Measurements from ENCODE around the gene HMOX2.

Gene HMOX2, protein sequence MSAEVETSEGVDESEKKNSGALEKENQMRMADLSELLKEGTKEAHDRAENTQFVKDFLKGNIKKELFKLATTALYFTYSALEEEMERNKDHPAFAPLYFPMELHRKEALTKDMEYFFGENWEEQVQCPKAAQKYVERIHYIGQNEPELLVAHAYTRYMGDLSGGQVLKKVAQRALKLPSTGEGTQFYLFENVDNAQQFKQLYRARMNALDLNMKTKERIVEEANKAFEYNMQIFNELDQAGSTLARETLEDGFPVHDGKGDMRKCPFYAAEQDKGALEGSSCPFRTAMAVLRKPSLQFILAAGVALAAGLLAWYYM

DNA sequence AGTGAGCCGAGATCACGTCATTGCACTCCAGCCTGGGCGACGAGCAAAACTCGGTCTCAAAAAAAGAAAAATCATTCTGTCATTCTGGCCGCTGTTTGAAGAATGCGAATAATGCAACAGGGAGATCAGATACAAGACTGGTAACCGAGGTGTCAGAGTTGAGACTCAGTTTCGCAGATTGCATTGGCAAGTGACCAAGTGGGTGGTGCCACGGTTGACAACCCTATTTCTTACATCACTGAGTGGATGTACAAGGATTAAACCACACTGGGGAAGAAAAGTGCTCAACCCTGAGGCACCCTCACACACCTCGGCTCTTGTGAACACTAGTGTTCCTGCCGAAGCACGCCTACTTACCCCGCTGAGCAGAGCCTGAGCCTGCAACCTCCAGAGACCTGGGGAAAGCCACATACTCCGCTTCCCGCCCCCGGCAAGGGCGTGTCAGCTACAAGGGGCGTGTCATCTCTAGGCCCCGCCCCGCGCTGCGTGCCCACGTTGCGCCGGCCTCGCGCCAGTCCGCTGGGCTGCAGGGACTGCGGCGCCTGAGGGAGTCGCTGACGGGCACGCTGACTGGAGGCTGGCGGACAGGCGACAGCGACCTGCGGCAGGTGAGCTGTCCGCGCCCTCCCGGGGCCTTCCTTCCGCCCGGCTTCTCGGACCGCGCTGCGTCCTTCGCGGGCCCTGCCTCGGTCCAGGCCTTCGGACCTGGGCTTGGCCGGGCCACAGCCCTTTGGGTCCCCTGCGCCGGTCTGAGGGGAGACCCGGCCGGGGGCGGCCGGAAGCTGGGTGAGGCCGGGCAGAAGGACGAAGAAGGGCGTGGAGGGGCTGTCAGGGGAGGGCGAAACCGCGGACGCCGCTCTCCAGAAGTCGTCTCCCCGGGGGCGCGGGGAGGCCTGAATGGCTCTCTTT lies at the start of gene HMOX2:
Gene HMOX2 (plus strand): TSS at position 519 of the 909 bp plus-strand sequence. CDS start 29,127 bp downstream, outside the sequence.
- TF ChIP-seq GATA3 (IDR thresholded peaks at IDR 0.05; ENCODE audit: low read depth, low read length): no peak
- no peak for TF ChIP-seq GATA2 (IDR thresholded peaks at IDR 0.05; ENCODE audit: low read depth, low read length)

DNA sequence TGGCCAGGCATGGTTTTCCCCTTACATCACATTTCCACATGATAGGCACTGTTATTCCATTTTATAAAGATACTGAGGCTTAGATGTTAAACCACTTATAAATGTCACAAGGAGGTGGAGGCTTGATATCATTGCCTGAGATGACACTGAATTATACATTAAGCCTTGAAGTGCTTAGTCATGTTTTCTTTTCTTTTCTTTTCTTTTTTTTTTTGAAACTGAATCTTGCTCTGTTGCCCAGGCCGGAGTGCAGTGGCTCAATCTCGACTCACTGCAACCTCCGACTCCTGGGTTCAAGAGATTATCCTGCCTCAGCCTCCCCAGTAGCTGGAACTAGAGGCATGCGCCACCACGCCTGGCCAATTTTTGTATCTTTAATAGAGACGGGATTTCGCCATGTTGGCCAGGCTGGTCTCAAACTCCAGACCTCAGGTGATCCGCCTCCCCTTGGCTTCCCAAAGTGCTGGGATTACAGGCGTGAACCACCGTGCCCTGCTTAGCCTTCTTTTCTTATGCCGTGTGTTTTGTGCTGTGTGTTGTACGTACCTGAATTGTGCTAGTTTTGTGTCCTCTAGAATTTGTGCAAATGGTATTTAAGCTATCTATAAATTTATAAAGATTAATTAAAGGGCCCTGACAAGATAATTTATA lies 49.4 kb upstream of the HMOX2 start:
- no peak for TF ChIP-seq GATA3 (IDR thresholded peaks at IDR 0.05; ENCODE audit: low read depth, low read length)
- no peak for TF ChIP-seq GATA2 (IDR thresholded peaks at IDR 0.05; ENCODE audit: low read depth, low read length)

DNA sequence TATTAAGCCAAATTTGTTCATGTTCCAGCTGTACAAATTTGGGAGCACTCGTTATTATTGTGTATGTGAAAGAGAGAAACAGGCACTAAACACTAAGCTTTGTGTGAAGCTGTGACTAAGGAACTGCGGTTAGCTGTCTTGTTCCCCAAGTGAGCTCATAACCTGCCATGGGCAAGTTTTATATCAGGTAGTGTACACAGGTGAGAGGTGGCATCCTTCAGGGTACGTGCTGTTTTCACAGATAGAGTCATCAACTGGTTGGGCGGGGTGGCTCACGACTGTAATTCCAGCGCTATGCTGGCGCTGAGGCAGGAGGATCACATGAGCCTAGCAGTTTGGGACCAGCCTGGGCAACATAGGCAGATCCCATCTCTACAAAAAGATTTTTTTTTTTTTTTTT lies 47.7 kb upstream of the HMOX2 start:
- no peak for TF ChIP-seq GATA3 (IDR thresholded peaks at IDR 0.05; ENCODE audit: low read depth, low read length)
- no peak for TF ChIP-seq GATA2 (IDR thresholded peaks at IDR 0.05; ENCODE audit: low read depth, low read length)

DNA sequence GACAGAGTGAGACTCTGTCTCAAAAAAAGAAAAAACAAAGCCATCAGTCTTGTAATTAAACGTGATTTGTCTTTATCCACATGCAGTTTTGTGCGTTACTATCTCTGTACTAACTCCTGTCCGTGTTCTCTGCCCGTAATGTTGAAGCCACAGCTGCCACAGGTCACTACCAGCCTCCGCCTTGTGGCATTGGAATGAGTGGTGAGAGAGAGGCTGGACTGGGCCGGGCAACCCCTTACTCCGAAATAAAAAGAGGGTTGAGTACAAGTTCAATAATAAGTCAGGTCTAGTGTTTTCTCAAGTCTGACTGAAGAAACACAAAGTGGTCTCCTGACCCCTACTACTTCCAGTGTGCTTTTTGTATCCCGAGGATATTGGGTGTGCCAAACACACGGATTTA lies 45.2 kb upstream of the HMOX2 start:
- TF ChIP-seq GATA3 (IDR thresholded peaks at IDR 0.05; ENCODE audit: low read depth, low read length) (no peak), GATA2 (IDR thresholded peaks at IDR 0.05; ENCODE audit: low read depth, low read length) (no peak)

DNA sequence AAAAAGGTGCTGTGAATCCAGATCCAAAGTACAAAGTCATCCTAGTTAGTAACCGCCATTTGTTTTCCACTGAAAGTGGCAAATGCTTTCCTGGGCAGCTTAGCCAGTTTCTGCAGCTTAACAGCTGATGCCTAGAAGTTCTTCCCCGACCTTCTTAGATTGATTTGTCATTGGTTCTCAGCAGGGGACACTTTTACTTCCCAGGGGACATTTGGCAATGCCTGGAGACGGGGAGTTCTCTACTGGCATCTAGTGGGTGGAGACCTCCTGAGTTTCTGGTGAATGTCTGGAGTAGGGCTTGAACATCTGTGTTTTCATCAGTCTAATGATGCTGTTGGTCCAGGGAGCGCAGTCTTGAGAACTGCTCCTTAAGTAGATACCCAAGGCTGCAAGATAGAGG lies 43.0 kb upstream of the HMOX2 start:
- TF ChIP-seq GATA3 (IDR thresholded peaks at IDR 0.05; ENCODE audit: low read depth, low read length) (no peak), GATA2 (IDR thresholded peaks at IDR 0.05; ENCODE audit: low read depth, low read length) (no peak)

DNA sequence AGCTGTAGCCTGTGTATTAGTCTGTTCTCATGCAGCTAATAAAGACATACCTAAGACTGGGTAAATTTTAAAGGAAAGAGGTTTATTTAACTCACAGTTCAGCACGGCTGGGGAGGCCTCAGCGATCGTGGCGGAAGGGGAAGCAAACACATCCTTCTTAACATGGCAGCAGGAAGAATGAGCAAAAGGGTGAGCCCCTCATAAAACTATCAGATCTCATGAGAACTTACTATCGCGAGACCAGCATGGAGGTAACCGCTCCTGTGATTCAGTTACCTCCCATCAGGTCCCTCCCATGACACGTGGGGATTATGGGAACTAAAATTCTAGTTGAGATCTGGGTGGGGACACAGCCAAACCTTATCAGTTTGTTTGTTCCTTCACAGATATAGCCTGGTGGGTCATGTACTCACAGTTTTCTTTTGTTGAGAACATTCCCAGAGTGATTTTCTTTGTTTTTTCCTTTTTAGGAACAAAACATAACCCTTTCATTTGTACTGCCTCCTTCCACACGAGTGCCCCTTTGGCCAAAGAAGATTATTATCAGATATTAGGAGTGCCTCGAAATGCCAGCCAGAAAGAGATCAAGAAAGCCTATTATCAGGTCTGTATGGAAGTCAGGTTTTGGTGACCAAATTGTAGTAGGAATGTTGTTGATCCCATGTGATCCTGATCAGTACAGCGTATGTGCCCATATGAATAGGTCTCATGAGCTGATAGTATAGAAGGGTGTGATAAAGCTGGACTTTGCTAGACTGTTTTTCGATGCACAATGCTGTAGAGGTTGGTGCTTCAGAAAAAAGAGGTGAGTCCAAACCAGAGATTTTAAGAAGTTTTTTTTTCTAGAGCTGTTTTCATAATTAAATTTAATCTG lies 42.0 kb upstream of the HMOX2 start:
- TF ChIP-seq GATA2 (IDR thresholded peaks at IDR 0.05; ENCODE audit: low read depth, low read length): no peak
- TF ChIP-seq GATA3 (IDR thresholded peaks at IDR 0.05; ENCODE audit: low read depth, low read length): no peak

DNA sequence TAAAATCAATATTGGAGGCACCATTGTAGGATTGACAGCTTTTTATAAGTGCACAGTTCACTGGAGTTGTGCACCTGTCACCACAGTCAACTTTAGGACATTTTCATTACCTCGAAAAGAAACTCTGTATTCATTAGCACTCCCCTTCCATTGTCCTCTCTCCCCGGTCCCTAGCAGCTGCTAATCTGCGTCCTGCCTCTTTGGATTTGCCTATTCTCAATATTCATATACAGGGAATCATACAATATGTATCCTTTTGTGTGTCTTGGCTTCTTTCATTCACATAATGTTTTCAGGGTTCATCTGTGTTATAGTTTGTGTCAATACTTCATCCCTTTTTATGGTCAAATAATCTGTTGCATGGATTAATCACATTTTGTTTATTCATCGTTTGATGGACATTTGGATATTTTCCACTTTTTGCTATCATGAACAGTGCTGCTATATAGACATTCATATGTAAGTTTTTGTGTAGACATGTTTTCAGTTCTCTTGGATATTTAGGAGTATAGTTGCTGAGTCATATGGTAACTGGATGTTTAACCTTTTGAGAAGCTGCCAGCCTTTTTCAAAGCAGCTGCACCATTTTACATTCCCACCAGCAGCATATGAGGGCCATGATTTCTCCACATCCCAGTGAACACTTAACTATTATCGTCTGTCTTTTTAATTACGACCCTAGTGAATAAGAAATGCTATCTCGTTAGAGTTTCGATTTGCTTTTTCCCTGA lies 40.7 kb upstream of the HMOX2 start:
- TF ChIP-seq GATA3 (IDR thresholded peaks at IDR 0.05; ENCODE audit: low read depth, low read length): no peak
- no peak for TF ChIP-seq GATA2 (IDR thresholded peaks at IDR 0.05; ENCODE audit: low read depth, low read length)

DNA sequence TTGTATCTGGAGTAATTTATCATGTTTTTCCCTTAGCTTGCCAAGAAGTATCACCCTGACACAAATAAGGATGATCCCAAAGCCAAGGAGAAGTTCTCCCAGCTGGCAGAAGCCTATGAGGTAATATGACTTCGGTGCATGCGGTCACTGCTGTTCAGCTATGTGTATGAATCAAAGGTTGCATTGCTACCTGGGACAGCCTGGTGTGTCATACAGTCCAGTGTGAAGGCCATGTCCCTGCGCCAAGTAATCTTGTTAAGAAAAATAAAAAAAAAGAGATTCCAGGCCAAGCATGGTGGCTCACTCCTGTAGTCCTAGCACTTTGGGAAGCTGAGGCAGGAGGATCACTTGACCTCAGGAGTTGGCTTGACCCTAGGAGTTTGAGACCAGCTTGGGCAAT lies 38.8 kb upstream of the HMOX2 start:
- no peak for TF ChIP-seq GATA3 (IDR thresholded peaks at IDR 0.05; ENCODE audit: low read depth, low read length)
- TF ChIP-seq GATA2 (IDR thresholded peaks at IDR 0.05; ENCODE audit: low read depth, low read length): no peak

DNA sequence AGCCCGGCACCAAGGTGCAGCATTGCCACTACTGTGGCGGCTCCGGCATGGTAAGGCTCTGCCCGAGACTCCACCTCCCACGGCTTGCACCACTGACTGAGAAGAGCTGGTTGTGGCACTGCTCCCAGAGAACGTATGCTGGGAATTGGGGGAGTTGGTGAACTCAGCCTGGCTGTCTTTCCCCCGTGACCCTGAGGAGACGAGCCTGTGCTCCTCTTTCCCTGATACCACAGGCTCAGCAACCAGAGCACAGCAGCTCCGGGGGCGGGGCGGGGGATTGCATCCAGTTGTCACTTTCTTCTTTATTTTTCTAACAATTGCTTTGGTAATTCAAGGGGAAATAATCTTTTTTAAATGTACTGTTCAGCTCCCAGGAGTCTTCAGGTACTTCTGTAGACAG lies 33.8 kb upstream of the HMOX2 start:
- TF ChIP-seq GATA3 (IDR thresholded peaks at IDR 0.05; ENCODE audit: low read depth, low read length): no peak
- TF ChIP-seq GATA2 (IDR thresholded peaks at IDR 0.05; ENCODE audit: low read depth, low read length): no peak

DNA sequence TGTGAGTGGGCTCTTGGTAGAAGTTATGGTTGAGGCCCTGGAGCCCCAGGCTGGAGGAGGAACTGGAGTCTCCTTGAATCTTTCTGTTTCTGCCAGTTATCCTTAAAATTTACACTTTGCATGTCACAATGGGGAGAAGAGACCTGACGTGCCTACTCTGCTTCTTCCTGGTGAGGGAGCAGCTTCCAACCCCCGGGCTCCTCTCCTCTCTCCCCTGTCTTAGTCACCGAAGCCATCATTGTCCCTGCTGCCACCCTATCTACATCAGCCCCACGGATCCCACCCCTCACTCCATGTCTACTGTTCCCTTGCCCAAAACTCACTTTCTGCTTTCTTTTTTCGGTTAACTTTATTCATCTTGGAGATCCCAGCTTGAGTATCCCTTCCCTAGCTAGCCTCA lies 32.9 kb upstream of the HMOX2 start:
- TF ChIP-seq GATA3 (IDR thresholded peaks at IDR 0.05; ENCODE audit: low read depth, low read length): no peak
- TF ChIP-seq GATA2 (IDR thresholded peaks at IDR 0.05; ENCODE audit: low read depth, low read length): no peak

DNA sequence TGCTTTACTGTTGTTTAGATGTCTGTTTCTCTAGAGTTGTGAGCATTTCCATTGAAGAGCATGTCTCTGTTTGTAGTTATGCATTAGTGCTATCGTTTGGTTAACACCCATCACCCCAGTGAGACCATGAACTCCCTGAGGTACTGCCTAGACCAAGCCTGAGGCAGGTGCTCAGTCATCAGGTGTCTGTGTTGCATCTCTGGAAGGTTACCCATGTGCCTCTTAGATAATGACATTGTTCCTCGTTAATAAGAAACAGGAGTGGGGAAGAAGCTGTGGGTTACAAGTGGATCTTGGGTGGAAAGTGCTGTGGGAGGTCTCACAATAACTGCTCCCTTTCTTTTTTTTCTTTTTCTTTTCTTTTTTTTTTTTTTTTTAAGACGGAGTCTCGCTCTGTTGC lies 32.2 kb upstream of the HMOX2 start:
- TF ChIP-seq GATA2 (IDR thresholded peaks at IDR 0.05; ENCODE audit: low read depth, low read length) (no peak), GATA3 (IDR thresholded peaks at IDR 0.05; ENCODE audit: low read depth, low read length) (no peak)

DNA sequence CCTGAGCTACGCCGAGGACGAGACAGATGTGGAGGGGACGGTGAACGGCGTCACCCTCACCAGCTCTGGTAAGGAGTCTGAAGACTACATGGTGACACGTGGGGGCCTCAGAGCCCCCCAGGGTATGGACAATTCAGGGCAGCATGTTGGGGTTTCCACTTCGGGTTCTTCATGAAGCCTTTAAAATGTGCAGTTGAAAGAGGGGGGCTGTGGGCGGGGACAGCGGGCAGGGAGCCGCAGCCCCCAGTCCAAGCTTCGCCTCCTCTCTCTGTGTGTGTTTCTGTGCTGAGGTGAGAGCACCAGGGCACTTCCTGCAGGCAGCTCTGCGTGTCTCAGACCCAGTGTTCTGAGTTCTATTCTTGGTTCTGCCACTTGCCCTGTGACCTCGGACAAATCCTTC lies 25.8 kb upstream of the HMOX2 start:
- TF ChIP-seq GATA3 (IDR thresholded peaks at IDR 0.05; ENCODE audit: low read depth, low read length): no peak
- TF ChIP-seq GATA2 (IDR thresholded peaks at IDR 0.05; ENCODE audit: low read depth, low read length): no peak
